Germinal center (tissue), 1 donor: ENCODE data around the gene CGB7.
A peak's percentile ranks its signal among the peaks of the same experiment; 100 is the strongest.
"Not testable (repeated sequence)": the region's sequence is repeated elsewhere in the genome, so short reads cannot be mapped to it uniquely, and the experiment has no call there.

Experiments
- DNase-seq: peaks from one replicate; pipeline ENCODE4 v3.0.0; 2012; ENCODE audit warnings: mixed read lengths, low spot score

Gene CGB7

DNA sequence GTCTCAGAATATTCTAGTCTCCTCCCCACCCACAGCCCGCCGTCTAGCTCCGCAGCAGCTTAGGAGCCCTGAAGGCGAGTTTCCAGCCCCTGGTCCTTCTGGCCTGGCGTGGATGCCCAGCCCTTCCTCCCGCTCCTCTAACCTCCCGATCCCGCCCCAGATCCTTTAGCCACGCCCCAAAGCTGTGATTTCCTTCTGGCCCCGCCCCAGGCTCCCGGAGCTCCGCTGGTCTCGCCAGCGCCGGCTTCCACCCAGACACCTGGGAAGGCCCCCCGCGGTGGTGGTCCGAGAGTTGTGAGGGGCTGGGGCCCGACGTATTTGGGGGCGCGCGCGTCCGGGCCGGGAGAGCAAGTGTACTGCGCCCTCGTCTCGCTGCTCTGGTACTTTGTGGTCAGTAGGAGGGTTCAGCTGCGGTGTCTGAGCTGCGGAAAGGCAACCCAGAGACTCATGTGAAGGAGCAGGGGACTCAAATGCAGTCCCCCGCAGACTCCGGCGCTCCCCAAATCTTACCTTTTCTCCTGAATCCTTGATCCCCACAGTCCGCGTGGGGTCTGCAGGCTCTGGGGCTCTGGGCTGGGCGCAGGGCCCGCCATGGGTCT, at the start of gene CGB7:
Gene CGB7, minus strand, starts transcription at position 114 of the 599 bp plus-strand sequence. CDS start 2,374 bp downstream, outside the sequence.
- DNase-seq = peak; percentile 46

- DNase-seq = peak; percentile 55
These were observed 49.1 kb upstream of the CGB7 start for GRCh38 chr19:49106648-49107135.

- DNase-seq = no peak
These were observed 46.8 kb upstream of the CGB7 start for GRCh38 chr19:49104229-49104864.

- DNase-seq = no peak
These were observed 46.0 kb upstream of the CGB7 start for GRCh38 chr19:49103331-49104085.

DNA sequence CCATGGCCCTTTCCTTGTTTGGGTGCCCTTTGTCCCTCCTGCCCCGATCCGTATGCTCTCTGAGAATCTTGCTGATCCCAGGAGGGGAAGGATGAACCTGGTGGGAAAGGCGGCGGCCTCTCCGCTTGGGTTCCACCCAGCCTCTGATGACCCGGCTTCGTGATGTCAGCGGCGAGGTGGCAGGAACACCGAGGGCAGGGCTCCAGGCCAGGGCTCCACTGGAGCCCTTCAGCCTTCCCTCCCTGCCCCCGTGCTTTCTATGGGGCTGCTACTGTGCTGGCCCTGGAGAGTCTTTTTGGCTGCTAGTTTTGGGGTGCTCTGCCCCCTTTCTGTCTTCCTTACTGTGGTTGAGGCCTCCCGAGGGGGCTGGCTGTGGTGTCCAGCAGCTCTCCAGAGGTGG, 44.8 kb upstream of the CGB7 start:
- DNase-seq = no peak

- DNase-seq = no peak
These were observed 43.6 kb upstream of the CGB7 start for GRCh38 chr19:49101160-49101559.

GRCh38 chr19:49098795-49099194, 41.2 kb upstream of the CGB7 start:
- no peak for DNase-seq

DNA sequence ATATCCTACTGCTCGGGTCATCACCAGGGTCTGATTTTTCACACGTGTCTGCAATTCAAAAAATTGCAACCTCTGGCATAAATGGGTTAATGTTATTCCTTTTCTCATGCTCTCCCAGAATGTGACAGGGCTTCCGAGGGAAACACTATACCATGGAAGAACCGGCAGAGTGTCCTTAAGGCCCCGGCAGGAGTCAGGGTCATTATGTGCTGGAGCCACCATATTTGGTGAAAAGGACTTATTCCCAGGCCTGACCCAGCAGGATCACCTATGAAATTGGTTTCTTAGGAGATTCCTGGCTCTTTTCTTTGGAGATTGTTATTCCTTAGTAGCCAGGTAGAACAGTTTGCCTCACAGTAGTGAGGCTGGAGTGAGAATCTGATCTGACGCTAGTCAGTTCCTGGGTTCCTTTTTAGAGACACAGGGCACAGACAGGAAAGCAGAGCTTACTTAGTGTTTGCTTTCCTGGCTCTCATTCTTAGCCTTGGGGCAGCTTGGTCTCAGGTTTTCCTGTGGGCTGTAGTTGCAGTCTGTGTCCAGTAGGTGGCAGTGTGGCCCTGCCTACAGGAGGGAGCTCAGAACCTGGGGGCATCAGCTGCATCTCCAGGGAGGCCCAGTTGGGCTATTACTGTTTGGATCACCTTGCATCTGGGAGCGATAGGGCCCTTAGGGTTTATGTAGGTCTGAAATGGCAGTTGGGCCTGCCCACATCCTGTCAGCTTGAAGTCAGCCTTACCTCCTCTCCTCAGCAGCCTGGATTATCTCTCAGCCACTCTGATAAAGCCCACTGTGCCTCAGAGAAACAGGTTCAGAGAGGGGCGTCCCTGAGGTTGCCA, 40.1 kb upstream of the CGB7 start:
- peak; percentile 77 for DNase-seq

DNA sequence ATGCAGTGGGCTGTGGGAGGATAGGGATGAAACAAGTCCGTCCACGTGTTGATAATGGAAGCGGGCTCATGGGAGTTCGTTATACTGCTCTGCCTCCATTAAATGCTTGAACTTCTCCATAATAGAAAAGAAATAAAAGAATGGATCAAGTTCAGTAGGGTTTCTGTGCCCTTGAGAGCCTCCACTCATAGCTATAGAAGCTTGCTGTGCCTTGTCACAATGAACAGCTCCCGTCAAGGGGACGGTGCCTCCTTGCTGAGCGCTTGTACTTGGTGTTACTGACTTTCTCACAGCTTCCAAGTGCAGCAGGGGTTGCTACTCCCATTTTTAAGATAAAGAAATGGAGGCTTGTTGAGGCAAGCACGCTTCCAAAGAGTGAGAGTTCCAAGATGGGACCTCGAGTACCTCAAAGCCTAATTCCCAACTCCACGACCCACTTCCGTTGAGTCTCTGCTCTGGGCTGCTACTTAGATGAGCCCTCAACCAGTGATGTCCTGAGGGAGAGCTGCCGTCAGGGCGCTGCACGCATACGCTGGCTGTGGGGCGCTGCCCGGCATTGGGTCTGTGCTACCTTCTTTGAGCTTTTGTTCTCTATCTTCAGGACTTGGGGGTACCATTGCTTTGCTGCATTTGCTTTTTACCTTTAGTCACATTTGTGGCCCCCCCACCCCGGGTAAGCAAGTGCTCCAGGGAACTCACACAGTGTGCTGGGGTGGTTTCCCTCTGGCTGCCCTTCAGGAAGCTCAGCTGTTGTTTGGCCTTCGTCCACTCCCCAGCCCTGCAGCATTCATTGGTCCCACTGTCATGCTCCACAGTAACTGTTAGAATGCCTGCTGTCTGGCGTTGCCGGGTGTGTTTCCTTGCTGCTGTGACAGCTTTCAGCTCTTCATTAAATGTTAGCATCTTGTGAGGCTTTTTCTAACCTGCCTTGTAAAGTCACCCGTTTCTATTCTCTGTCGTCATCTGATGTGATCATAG, 37.2 kb upstream of the CGB7 start:
- DNase-seq = no peak

DNA sequence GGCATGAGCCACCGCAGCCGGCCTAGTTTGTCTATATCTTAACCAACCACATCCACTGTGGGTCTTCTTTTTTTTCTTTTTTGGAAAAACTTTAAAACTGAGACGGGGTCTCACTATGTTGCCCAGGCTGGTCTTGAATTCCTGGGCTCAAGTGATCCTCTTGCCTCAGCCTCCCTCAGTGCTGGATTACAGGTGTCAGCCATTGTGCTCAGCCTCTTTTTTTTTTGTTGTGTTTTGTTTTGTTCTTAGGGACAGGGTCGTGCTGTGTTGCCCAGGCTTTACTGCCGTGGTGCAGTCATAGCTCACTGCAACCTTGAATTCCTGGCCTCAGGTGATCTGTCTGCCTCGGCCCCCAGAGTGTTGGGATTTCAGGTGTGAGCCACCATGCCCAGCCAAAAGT, 35.1 kb upstream of the CGB7 start:
- DNase-seq = no peak

DNA sequence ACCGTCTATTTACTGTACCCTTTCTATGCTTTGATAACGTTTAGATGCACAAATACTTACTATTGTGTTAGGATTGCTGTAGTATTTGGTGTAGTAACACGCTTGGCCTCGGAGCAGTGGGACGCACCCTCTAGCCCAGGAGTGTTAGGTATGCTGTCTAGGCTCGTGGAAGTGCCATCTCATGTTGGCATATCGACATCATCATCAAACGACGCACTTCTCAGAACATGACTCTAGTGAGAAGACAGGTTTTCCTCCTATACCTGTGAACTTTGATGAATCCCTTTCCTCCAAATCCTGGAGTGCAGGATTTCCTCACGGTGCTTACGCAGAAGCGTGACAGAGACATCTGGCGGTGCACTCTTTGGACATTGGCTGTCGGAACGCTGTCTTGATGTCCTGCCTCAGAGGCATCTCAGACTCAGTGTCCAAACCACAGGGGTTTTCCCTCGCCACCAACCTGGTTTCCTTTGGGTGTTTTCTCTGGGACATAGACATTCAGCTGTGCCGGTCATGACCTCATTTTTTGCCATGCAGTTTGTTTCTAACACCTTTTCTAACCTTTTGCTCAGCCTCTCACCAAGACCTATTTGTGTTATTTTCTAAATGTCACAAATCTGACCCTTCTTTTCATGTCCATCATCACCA, 34.0 kb upstream of the CGB7 start:
- DNase-seq = no peak

- DNase-seq = no peak
These were observed 28.7 kb upstream of the CGB7 start for GRCh38 chr19:49086296-49086695.

DNA sequence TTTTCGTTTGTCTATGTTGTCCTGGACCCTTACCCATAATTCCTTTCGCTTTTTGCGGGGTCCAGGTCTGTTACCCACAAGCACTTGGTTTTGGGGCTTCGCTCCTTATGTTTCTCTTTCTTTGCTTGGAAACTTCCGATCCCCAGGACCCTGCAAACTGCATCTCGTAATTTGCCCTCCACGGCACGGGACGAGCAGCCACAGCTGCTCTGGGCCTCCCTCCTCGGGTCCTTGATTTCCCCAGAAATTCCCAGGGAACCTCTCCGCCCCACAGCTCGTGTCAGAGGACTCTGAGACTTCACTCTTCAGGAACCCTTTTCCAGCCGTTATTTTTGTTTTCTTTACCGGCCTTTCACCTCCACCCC, 28.3 kb upstream of the CGB7 start:
- DNase-seq = no peak

- peak; percentile 100 for DNase-seq
These were observed 27.7 kb upstream of the CGB7 start, which contains the start of gene SNRNP70 for GRCh38 chr19:49085020-49085867. TSS of gene SNRNP70 (plus strand) at chr19:49085451. CDS start at chr19:49086415, 964 bp downstream.

- DNase-seq = no peak
These were observed 26.9 kb upstream of the CGB7 start for GRCh38 chr19:49084206-49085019.

- DNase-seq = no peak
These were observed 23.7 kb upstream of the CGB7 start for GRCh38 chr19:49081273-49081672.

GRCh38 chr19:49080392-49080791, 22.8 kb upstream of the CGB7 start:
- DNase-seq = no peak

DNA sequence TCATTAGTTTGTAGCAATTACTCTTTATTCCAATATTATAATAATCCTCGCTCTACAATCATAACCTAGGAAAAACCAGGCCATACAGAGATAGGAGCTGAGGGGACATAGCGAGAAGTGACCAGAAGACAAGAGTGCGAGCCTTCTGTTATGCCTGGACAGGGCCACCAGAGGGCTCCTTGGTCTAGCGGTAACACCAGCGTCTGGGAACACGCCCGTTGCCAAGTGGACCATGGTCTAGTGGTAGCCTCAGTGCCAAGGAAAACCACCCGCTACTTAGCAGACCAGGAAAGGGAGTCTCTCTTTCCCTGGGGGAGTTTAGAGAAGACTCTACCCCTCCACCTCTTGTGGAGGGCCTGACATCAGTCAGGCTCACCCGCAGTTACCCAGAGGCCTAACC, 17.3 kb upstream of the CGB7 start:
- not testable (repeated sequence) for DNase-seq
